HL-60 (cell line): ENCODE data around the gene PTPRF.

Source experiments
- DNase-seq, 2 experiments: peaks; one replicate each; pipeline ENCODE4 v3.0.0-alpha.2; 2010 to 2020; ENCODE audit warnings: low read depth in 1 of 2, low spot score in 1 of 2
- H3K27ac ChIP-seq: fragments of 250-450 bp; sonication (Bioruptor Pico); replicated peaks from 2 replicates; pipeline ENCODE4 v1.5.1; 2020; ENCODE audit warnings: mild to moderate bottlenecking, moderate library complexity
- H3K27me3 ChIP-seq: fragments of 250-450 bp; sonication (Bioruptor Pico); 2 replicates; pipeline ENCODE4 v1.5.1; 2021; ENCODE audit warnings: mild to moderate bottlenecking, moderate library complexity; ENCODE audit not compliant: insufficient read depth, poor library complexity, severe bottlenecking
- H3K4me3 ChIP-seq: replicated peaks from 2 replicates; pipeline ENCODE4 v1.5.1; 2011; ENCODE audit warnings: mild to moderate bottlenecking, control low read depth, low read length; ENCODE audit not compliant: insufficient read depth
- GABPA ChIP-seq: IDR thresholded peaks from 2 replicates; pipeline ENCODE4 v1.6.1; 2012; ENCODE audit warnings: low read depth
- POLR2AphosphoS5 ChIP-seq: IDR thresholded peaks from 2 replicates; pipeline ENCODE4 v1.6.1; 2012; ENCODE audit warnings: low read depth
- SPI1 ChIP-seq: IDR thresholded peaks from 2 replicates; pipeline ENCODE4 v1.6.1; 2012; ENCODE audit warnings: low read depth, mild to moderate bottlenecking, borderline replicate concordance
- TF ChIP-seq, protein P1 (sequence below): IDR thresholded peaks from one replicate; pipeline ENCODE4 v1.5.1; 2011; ENCODE audit warnings: low read length, control low read depth, inconsistent platforms; ENCODE audit not compliant: insufficient read depth
- TF ChIP-seq, protein P2 (sequence below): IDR thresholded peaks from 2 replicates; pipeline ENCODE4 v1.6.1; 2012; ENCODE audit warnings: low read depth; ENCODE audit not compliant: insufficient replicate concordance

The PTPRF gene

GRCh38 chr1:43616383-43616782 lies 85.7 kb downstream of the PTPRF start:
- TF ChIP-seq, protein P1, sequence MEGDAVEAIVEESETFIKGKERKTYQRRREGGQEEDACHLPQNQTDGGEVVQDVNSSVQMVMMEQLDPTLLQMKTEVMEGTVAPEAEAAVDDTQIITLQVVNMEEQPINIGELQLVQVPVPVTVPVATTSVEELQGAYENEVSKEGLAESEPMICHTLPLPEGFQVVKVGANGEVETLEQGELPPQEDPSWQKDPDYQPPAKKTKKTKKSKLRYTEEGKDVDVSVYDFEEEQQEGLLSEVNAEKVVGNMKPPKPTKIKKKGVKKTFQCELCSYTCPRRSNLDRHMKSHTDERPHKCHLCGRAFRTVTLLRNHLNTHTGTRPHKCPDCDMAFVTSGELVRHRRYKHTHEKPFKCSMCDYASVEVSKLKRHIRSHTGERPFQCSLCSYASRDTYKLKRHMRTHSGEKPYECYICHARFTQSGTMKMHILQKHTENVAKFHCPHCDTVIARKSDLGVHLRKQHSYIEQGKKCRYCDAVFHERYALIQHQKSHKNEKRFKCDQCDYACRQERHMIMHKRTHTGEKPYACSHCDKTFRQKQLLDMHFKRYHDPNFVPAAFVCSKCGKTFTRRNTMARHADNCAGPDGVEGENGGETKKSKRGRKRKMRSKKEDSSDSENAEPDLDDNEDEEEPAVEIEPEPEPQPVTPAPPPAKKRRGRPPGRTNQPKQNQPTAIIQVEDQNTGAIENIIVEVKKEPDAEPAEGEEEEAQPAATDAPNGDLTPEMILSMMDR: no peak
- no peak for TF ChIP-seq GABPA
- no peak for TF ChIP-seq SPI1
- no peak for TF ChIP-seq POLR2AphosphoS5
- TF ChIP-seq, protein P2, sequence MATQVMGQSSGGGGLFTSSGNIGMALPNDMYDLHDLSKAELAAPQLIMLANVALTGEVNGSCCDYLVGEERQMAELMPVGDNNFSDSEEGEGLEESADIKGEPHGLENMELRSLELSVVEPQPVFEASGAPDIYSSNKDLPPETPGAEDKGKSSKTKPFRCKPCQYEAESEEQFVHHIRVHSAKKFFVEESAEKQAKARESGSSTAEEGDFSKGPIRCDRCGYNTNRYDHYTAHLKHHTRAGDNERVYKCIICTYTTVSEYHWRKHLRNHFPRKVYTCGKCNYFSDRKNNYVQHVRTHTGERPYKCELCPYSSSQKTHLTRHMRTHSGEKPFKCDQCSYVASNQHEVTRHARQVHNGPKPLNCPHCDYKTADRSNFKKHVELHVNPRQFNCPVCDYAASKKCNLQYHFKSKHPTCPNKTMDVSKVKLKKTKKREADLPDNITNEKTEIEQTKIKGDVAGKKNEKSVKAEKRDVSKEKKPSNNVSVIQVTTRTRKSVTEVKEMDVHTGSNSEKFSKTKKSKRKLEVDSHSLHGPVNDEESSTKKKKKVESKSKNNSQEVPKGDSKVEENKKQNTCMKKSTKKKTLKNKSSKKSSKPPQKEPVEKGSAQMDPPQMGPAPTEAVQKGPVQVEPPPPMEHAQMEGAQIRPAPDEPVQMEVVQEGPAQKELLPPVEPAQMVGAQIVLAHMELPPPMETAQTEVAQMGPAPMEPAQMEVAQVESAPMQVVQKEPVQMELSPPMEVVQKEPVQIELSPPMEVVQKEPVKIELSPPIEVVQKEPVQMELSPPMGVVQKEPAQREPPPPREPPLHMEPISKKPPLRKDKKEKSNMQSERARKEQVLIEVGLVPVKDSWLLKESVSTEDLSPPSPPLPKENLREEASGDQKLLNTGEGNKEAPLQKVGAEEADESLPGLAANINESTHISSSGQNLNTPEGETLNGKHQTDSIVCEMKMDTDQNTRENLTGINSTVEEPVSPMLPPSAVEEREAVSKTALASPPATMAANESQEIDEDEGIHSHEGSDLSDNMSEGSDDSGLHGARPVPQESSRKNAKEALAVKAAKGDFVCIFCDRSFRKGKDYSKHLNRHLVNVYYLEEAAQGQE: no peak
- DNase-seq: no peak

DNA sequence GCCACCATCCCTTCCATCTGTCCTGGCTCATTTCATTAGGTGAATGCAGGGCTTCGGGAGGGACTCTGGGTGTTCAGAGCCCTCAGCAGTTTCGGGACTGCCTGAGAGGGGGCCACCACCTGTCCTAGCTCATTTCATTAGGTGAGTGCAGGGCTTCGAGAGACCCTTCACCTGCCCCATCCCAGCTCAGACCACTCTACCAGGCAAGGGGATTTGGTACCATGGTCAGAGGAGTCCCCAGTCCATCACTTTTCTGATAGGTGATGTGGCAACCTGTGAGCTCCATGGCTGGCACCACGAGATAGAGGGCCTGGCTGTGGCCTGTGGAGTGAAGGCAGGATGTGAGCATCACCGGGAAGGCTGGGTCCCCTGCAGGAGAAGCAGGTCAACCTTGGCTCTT lies 86.3 kb downstream of the PTPRF start:
- Histone ChIP-seq H3K27ac (no peak overlapping the region), H3K27me3 (no peaks in the 10 kb centered on the region), H3K4me3 (no peak overlapping the region)
- no peak for DNase-seq
- TF ChIP-seq GABPA (no peak), SPI1 (no peak), POLR2AphosphoS5 (no peak)
- TF ChIP-seq, protein P1: no peak
- TF ChIP-seq, protein P2: no peak

More at GRCh38 chr1:43616383-43616782, 85.7 kb downstream of the PTPRF start:
- H3K27ac ChIP-seq: no peak overlapping the region
- no peaks in the 10 kb centered on the region for H3K27me3 ChIP-seq
- H3K4me3 ChIP-seq: no peak overlapping the region

GRCh38 chr1:43617668-43618067 lies 87.0 kb downstream of the PTPRF start:
- TF ChIP-seq GABPA: no peak
- TF ChIP-seq, protein P2: no peak

More at GRCh38 chr1:43617668-43618067, 87.0 kb downstream of the PTPRF start:
- no peak overlapping the region for H3K27ac ChIP-seq
- no peaks in the 10 kb centered on the region for H3K27me3 ChIP-seq
- H3K4me3 ChIP-seq: no peak overlapping the region
- no peak for DNase-seq
